Duodenal mucosa (tissue), 2 donors: ENCODE results near the gene DOK3.

ENCODE experiments used
- H3K27ac ChIP-seq: one replicate; pipeline ENCODE4 v1.7.0; 2013; ENCODE audit warnings: low read depth, low read length
- H3K27me3 ChIP-seq, 2 donors: one replicate each; pipeline ENCODE4 v1.7.0; 2013; ENCODE audit warnings: low read length in 2 of 2, control low read depth in 1 of 2; ENCODE audit not compliant: insufficient read depth in 2 of 2, control insufficient read depth in 1 of 2
- H3K36me3 ChIP-seq, 2 donors: one replicate each; pipeline ENCODE4 v1.7.0; 2013; ENCODE audit warnings: low read length in 2 of 2, control low read depth in 1 of 2; ENCODE audit not compliant: insufficient read depth in 2 of 2, control insufficient read depth in 1 of 2
- H3K4me1 ChIP-seq, 2 donors: one replicate each; pipeline ENCODE4 v1.7.0; 2013; ENCODE audit warnings: low read length in 2 of 2, control low read depth in 1 of 2; ENCODE audit not compliant: insufficient read depth in 2 of 2, control insufficient read depth in 1 of 2
- H3K4me3 ChIP-seq, 2 donors: one replicate each; pipeline ENCODE4 v1.7.0; 2013; ENCODE audit warnings: low read length in 2 of 2, low read depth in 1 of 2
- H3K9ac ChIP-seq, 2 donors: one replicate each; pipeline ENCODE4 v1.7.0; 2013; ENCODE audit warnings: low read length in 2 of 2, low read depth in 1 of 2
- H3K9me3 ChIP-seq, 2 donors: one replicate each; pipeline ENCODE4 v1.7.0; 2013; ENCODE audit warnings: low read length in 2 of 2, control low read depth in 1 of 2; ENCODE audit not compliant: control insufficient read depth in 1 of 2

The DOK3 gene

GRCh38 chr5:177509381-177509951, at the start of gene DOK3:
Gene DOK3 (minus strand): TSS chr5:177509826. CDS start chr5:177509540, 286 bp downstream.
- Histone ChIP-seq H3K36me3 (peaks cover 25 to 39% of the 10 kb centered on the region in 2 donors), H3K4me3 (peak within 1 kb of the TSS; percentile 59 to 68), H3K4me1 (peaks cover 0 to 16% of the 10 kb centered on the region in 2 donors), H3K27me3 (no peaks in the 10 kb centered on the region), H3K27ac (no peak within 1 kb of the TSS), H3K9ac (peak within 1 kb of the TSS; percentile 25 to 58), H3K9me3 (no peaks in the 10 kb centered on the region)

- Histone ChIP-seq H3K27ac (no peak overlapping the region), H3K27me3 (no peaks in the 10 kb centered on the region), H3K9me3 (no peaks in the 10 kb centered on the region), H3K4me3 (no peak overlapping the region), H3K4me1 (peaks cover 20 to 24% of the 10 kb centered on the region in 2 donors), H3K36me3 (no peaks in the 10 kb centered on the region), H3K9ac (no peak overlapping the region)
Measured at GRCh38 chr5:177557796-177558195, 48.2 kb upstream of the DOK3 start.

- Histone ChIP-seq H3K9me3 (no peaks in the 10 kb centered on the region), H3K27me3 (no peaks in the 10 kb centered on the region), H3K4me1 (peaks cover 27 to 30% of the 10 kb centered on the region in 2 donors), H3K36me3 (peaks cover 0 to 2% of the 10 kb centered on the region in 2 donors), H3K27ac (no peak overlapping the region), H3K9ac (no peak overlapping the region), H3K4me3 (no peak overlapping the region)
Measured at GRCh38 chr5:177557041-177557647, 47.5 kb upstream of the DOK3 start.

GRCh38 chr5:177555665-177556064, 46.0 kb upstream of the DOK3 start:
- peaks cover 27 to 30% of the 10 kb centered on the region in 2 donors for H3K4me1 ChIP-seq
- no peak overlapping the region for H3K9ac ChIP-seq
- no peak overlapping the region for H3K4me3 ChIP-seq
- no peaks in the 10 kb centered on the region for H3K9me3 ChIP-seq
- peaks cover 0 to 15% of the 10 kb centered on the region in 2 donors for H3K36me3 ChIP-seq
- no peak overlapping the region for H3K27ac ChIP-seq
- no peaks in the 10 kb centered on the region for H3K27me3 ChIP-seq

GRCh38 chr5:177555228-177555627, 45.6 kb upstream of the DOK3 start:
- H3K27me3 ChIP-seq = no peaks in the 10 kb centered on the region
- peaks cover 27 to 30% of the 10 kb centered on the region in 2 donors for H3K4me1 ChIP-seq
- H3K9ac ChIP-seq = peak overlapping the region in 1 of 2 donors; percentile 76
- no peaks in the 10 kb centered on the region for H3K9me3 ChIP-seq
- H3K27ac ChIP-seq = no peak overlapping the region
- H3K4me3 ChIP-seq = peak overlapping the region; percentile 96
- H3K36me3 ChIP-seq = peaks cover 0 to 15% of the 10 kb centered on the region in 2 donors

GRCh38 chr5:177554474-177555111, 45.0 kb upstream of the DOK3 start, which contains the start of gene FAM193B:
Gene FAM193B (minus strand): TSS chr5:177554563. CDS start chr5:177554458, 105 bp downstream.
- Histone ChIP-seq H3K27me3 (no peaks in the 10 kb centered on the region), H3K9me3 (no peaks in the 10 kb centered on the region), H3K4me1 (peaks cover 27 to 30% of the 10 kb centered on the region in 2 donors), H3K36me3 (peaks cover 0 to 15% of the 10 kb centered on the region in 2 donors), H3K4me3 (peak within 1 kb of the TSS; percentile 96), H3K27ac (peak within 1 kb of the TSS; percentile 54), H3K9ac (peak within 1 kb of the TSS; percentile 62 to 76)

- Histone ChIP-seq H3K27ac (peak overlapping the region; percentile 54), H3K36me3 (peaks cover 0 to 15% of the 10 kb centered on the region in 2 donors), H3K27me3 (no peaks in the 10 kb centered on the region), H3K4me3 (peak overlapping the region; percentile 79 to 82), H3K9ac (peak overlapping the region; percentile 62 to 72), H3K4me1 (peaks cover 27 to 30% of the 10 kb centered on the region in 2 donors), H3K9me3 (no peaks in the 10 kb centered on the region)
Measured at GRCh38 chr5:177553671-177554429, 44.2 kb upstream of the DOK3 start.

- no peak overlapping the region for H3K27ac ChIP-seq
- H3K27me3 ChIP-seq = no peaks in the 10 kb centered on the region
- no peaks in the 10 kb centered on the region for H3K9me3 ChIP-seq
- peaks cover 30 to 31% of the 10 kb centered on the region in 2 donors for H3K4me1 ChIP-seq
- H3K4me3 ChIP-seq = peak overlapping the region; percentile 79 to 82
- peak overlapping the region; percentile 62 to 72 for H3K9ac ChIP-seq
- peaks cover 0 to 15% of the 10 kb centered on the region in 2 donors for H3K36me3 ChIP-seq
Measured at GRCh38 chr5:177552839-177553455, 43.3 kb upstream of the DOK3 start.

- H3K27me3 ChIP-seq = no peaks in the 10 kb centered on the region
- H3K4me3 ChIP-seq = no peak overlapping the region
- H3K27ac ChIP-seq = no peak overlapping the region
- H3K9me3 ChIP-seq = no peaks in the 10 kb centered on the region
- H3K9ac ChIP-seq = no peak overlapping the region
- peaks cover 24 to 33% of the 10 kb centered on the region in 2 donors for H3K4me1 ChIP-seq
- peaks cover 0 to 15% of the 10 kb centered on the region in 2 donors for H3K36me3 ChIP-seq
Measured at GRCh38 chr5:177550122-177550521, 40.5 kb upstream of the DOK3 start.
